C4-2B (cell line): Measurements from ENCODE around the gene PCYOX1L.

Experiments used
- ZFX ChIP-seq: fragments of 450-650 bp; IDR thresholded peaks from 2 replicates; pipeline ENCODE4 v1.6.1; 2017
- TF ChIP-seq, protein P1 (sequence below): fragments of 450-650 bp; conservative IDR thresholded peaks from 2 replicates; pipeline ENCODE4 v1.5.1; 2017; ENCODE audit warnings: mild to moderate bottlenecking

DNA sequence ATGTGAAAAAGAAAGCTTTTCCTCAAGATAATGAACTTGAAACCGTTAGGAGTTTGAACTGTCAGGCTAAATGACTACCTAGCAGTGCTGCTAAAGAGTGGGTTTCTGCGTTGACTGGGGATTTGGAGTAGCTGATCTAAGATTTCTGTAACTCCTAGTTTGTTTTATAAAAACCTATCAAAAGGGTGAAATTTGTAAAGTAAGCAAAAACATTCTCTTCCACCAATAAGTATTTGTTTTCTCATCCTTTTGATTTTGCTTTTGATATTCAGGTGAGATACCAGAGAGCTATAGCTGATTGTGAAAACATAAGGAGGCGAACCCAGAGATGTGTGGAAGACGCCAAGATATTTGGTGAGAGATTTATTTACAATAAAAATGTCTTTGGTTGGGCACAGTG lies 8.5 kb upstream of the PCYOX1L start:
- TF ChIP-seq, protein P1, sequence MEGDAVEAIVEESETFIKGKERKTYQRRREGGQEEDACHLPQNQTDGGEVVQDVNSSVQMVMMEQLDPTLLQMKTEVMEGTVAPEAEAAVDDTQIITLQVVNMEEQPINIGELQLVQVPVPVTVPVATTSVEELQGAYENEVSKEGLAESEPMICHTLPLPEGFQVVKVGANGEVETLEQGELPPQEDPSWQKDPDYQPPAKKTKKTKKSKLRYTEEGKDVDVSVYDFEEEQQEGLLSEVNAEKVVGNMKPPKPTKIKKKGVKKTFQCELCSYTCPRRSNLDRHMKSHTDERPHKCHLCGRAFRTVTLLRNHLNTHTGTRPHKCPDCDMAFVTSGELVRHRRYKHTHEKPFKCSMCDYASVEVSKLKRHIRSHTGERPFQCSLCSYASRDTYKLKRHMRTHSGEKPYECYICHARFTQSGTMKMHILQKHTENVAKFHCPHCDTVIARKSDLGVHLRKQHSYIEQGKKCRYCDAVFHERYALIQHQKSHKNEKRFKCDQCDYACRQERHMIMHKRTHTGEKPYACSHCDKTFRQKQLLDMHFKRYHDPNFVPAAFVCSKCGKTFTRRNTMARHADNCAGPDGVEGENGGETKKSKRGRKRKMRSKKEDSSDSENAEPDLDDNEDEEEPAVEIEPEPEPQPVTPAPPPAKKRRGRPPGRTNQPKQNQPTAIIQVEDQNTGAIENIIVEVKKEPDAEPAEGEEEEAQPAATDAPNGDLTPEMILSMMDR: no peak
- TF ChIP-seq ZFX: no peak
